Left ventricle myocardium inferior (tissue), 1 donor: Measurements from ENCODE around the gene IMPG1. TPM values are rescaled to one million over a fixed set of nuclear protein-coding genes. Genes with fewer than 3 reads are reported as not detected.
"Not testable (repeated sequence)": the region's sequence is repeated elsewhere in the genome, so short reads cannot be mapped to it uniquely, and the experiment has no call there.

Experiments used
- DNase-seq: peaks from one replicate; pipeline ENCODE4 v3.0.0-alpha.2; 2020
- H3K27ac ChIP-seq: fragments of 200-600 bp; replicated peaks from 2 replicates; pipeline ENCODE4 v1.8.0; 2021
- H3K27me3 ChIP-seq: fragments of 200-600 bp; 2 replicates; pipeline ENCODE4 v1.8.0; 2021; ENCODE audit warnings: low read depth
- H3K36me3 ChIP-seq: fragments of 200-600 bp; 2 replicates; pipeline ENCODE4 v1.8.0; 2021
- H3K4me1 ChIP-seq: fragments of 200-600 bp; 2 replicates; pipeline ENCODE4 v1.8.0; 2021
- H3K4me3 ChIP-seq: fragments of 200-600 bp; 2 replicates; pipeline ENCODE4 v1.8.0; 2021; ENCODE audit warnings: mild to moderate bottlenecking, moderate library complexity
- H3K9me3 ChIP-seq: fragments of 200-600 bp; replicated peaks from 2 replicates; pipeline ENCODE4 v1.8.0; 2021
- intact Hi-C: fragments of 100-400 bp; cut with micrococcal nuclease; formaldehyde crosslinking; loops from one replicate; pipeline ENCODE4 v1.11.0; 2022
- total RNA-seq: library from RNA; stranded (reverse); fragmentation: NEBNext Ultra II Directional; extraction: Animal tissue kit (Norgen Biotek cat#: 25700); gene quantifications from one replicate; pipeline ENCODE4 v1.2.1, GENCODE V29; 2021
- TF ChIP-seq, protein P1 (sequence below): fragments of 200-600 bp; IDR thresholded peaks from 2 replicates; pipeline ENCODE4 v1.8.0; 2021; ENCODE audit warnings: antibody characterized with exemption, mild to moderate bottlenecking, borderline replicate concordance
- donor health status: DM: no; HTN: yes; CAD: no; lungs with severe emphysema.

IMPG1 gene
- total RNA-seq, 1 donor from 2014 or later: not detected

DNA sequence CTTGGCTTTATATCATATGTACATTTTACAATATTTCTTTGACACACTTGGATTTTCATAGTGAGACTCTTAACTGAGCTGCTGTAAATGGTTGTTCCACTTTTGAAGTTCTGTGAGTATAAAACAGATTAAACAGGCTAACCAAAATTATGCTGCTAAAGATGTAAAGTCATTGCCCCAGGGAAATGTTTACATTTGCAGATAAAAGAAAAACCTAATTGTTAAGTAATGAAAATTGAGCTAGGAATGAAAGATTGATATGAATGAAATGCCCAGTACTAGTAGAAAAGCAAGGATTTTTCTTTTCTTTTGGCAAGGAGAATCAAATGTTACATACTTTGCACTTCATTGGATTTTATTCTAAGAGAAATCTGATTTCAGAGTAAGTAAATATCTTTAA lies 159.4 kb downstream of the IMPG1 start:
- no peaks in the 10 kb centered on the region for H3K9me3 ChIP-seq
- H3K4me3 ChIP-seq: no peak overlapping the region
- H3K27ac ChIP-seq: no peak overlapping the region
- peaks cover 52% of the 10 kb centered on the region for H3K36me3 ChIP-seq
- H3K27me3 ChIP-seq: no peaks in the 10 kb centered on the region
- intact Hi-C loops: no loop called here
- no peaks in the 10 kb centered on the region for H3K4me1 ChIP-seq
- TF ChIP-seq, protein P1, sequence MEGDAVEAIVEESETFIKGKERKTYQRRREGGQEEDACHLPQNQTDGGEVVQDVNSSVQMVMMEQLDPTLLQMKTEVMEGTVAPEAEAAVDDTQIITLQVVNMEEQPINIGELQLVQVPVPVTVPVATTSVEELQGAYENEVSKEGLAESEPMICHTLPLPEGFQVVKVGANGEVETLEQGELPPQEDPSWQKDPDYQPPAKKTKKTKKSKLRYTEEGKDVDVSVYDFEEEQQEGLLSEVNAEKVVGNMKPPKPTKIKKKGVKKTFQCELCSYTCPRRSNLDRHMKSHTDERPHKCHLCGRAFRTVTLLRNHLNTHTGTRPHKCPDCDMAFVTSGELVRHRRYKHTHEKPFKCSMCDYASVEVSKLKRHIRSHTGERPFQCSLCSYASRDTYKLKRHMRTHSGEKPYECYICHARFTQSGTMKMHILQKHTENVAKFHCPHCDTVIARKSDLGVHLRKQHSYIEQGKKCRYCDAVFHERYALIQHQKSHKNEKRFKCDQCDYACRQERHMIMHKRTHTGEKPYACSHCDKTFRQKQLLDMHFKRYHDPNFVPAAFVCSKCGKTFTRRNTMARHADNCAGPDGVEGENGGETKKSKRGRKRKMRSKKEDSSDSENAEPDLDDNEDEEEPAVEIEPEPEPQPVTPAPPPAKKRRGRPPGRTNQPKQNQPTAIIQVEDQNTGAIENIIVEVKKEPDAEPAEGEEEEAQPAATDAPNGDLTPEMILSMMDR: no peak
- no peak for DNase-seq

DNA sequence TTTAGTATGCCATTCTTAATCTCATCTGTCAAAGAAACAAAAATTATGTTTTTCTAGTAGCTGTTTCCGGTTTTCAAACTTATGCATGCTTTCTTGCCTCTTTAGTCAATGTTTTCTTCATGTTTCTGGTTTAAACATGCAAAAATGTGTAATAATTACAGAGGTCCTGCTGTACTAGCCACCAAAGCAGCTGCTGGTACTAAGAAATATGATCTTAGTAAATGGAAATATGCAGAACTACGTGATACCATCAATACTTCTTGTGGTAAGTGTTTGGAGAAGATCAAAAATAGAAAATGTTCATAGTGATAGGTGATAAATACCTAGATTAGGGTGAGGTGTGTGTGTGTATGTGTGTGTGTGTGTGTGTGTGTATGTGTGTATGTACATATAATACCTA lies 165.0 kb downstream of the IMPG1 start:
- H3K36me3 ChIP-seq: peaks cover 18% of the 10 kb centered on the region
- H3K4me3 ChIP-seq: no peak overlapping the region
- TF ChIP-seq, protein P1: no peak
- H3K27ac ChIP-seq: no peak overlapping the region
- no peak for DNase-seq
- no peaks in the 10 kb centered on the region for H3K4me1 ChIP-seq
- intact Hi-C loops: no loop called here
- no peaks in the 10 kb centered on the region for H3K27me3 ChIP-seq
- no peaks in the 10 kb centered on the region for H3K9me3 ChIP-seq

DNA sequence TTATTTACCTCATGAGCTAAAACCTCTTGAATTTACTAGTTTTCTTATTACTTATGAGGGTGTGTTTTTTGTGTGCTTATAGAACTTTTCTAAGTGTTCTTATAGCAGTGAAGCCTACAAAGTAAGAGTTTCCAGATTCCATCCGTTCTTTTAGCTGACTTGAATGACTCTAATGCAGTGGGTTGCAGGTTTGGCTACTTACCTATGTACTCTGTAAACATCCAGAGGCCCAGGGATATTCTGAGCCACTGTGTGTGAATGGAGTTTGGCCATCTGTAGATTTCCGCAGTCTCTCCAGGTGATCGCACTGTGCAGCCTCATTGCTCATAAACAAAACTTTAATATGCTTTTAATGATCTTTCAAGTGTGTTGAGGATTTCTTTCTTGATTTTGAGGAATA lies 165.6 kb downstream of the IMPG1 start:
- TF ChIP-seq, protein P1: no peak
- intact Hi-C loops: no loop called here
- no peaks in the 10 kb centered on the region for H3K9me3 ChIP-seq

DNA sequence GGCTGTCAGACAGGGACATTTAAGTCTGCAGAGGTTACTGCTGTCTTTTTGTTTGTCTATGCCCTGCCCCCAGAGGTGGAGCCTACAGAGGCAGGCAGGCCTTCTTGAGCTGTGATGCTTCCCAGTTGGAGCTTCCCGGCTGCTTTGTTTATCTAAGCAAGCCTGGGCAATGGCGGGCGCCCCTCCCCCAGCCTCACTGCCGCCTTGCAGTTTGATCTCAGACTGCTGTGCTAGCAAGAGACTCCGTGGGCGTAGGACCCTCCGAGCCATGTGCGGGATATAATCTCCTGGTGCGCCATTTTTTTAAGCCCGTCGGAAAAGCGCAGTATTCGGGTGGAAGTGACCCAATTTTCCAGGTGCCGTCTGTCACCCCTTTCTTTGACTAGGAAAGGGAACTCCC lies 167.3 kb downstream of the IMPG1 start:
- H3K27ac ChIP-seq, H3K9me3 ChIP-seq, H3K27me3 ChIP-seq, intact Hi-C loops, DNase-seq, H3K4me3 ChIP-seq, H3K4me1 ChIP-seq: not testable (repeated sequence)
- peaks cover 18% of the 10 kb centered on the region for H3K36me3 ChIP-seq

More for the DNA sequence above, 165.6 kb downstream of the IMPG1 start:
- no peak overlapping the region for H3K4me3 ChIP-seq
- no peak for DNase-seq
- H3K27me3 ChIP-seq: no peaks in the 10 kb centered on the region
- no peak overlapping the region for H3K27ac ChIP-seq
- peaks cover 18% of the 10 kb centered on the region for H3K36me3 ChIP-seq
- H3K4me1 ChIP-seq: no peaks in the 10 kb centered on the region

DNA sequence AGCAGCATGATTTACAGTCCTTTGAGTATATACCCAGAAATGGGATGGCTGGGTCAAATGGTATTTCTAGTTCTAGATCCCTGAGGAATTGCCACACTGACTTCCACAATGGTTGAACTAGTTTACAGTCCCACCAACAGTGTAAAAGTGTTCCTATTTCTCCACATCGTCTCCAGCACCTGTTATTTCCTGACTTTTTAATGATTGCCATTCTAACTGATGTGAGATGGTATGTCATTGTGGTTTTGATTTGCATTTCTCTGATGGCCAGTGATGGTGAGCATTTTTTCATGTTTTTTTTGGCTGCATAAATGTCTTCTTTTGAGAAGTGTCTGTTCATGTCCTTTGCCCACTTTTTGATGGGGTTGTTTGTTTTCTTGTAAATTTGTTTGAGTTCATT lies 172.2 kb downstream of the IMPG1 start:
- intact Hi-C loops: not testable (repeated sequence)

DNA sequence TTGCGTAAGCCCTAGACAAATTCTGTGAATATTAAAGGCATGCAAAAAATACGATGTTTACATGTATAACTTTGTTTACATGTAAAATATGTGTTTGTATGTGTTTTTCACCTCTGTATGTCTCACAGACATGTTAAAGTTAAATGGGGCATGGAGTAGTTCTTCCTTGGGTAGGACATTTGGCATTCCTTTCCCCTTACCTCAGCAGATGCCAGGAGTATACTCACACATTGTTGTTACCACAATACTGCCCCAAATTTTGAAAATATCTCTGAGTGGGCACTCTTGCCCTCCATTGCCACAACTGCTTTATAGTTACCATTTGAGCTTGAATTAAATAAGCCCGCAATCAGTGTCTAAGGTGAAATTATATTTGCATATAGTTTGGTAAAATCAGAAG lies 175.9 kb downstream of the IMPG1 start:
- peaks cover 22% of the 10 kb centered on the region for H3K36me3 ChIP-seq
- DNase-seq: no peak
- H3K27me3 ChIP-seq: no peaks in the 10 kb centered on the region
- peaks cover 5% of the 10 kb centered on the region for H3K4me1 ChIP-seq
- H3K27ac ChIP-seq: no peak overlapping the region
- no peak overlapping the region for H3K4me3 ChIP-seq
- peaks cover 4% of the 10 kb centered on the region for H3K9me3 ChIP-seq
- intact Hi-C loops: no loop called here
- TF ChIP-seq, protein P1: no peak

More for the DNA sequence above, 172.2 kb downstream of the IMPG1 start:
- not testable (repeated sequence) for H3K36me3 ChIP-seq, H3K27me3 ChIP-seq, H3K4me3 ChIP-seq, DNase-seq, H3K27ac ChIP-seq, H3K4me1 ChIP-seq, H3K9me3 ChIP-seq

DNA sequence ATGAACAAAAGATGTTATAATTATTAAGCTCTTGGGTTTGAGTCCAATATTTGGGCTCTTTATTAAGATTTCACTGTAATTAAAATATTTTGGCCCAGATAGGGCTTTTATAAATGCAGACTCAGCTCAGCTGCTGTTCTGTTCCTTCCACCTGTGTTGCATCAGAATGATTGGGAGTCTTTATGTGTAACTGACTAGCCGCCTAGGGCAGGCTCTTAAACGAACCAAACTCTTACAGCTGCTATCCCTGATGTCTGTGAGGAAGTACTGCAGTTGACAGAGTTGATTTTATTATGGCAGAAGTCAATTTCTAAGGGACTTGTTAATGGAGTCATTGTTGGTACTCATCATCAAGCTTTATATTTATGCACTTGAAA lies 178.7 kb downstream of the IMPG1 start:
- Histone ChIP-seq H3K27ac (no peak overlapping the region), H3K9me3 (no peaks in the 10 kb centered on the region), H3K36me3 (peaks cover 38% of the 10 kb centered on the region), H3K4me3 (no peak overlapping the region), H3K4me1 (peaks cover 5% of the 10 kb centered on the region), H3K27me3 (no peaks in the 10 kb centered on the region)
- DNase-seq: no peak
- intact Hi-C loops: no loop called here
- TF ChIP-seq, protein P1: no peak
